ENCODE measurements around the gene MAPKAPK2.

DNA sequence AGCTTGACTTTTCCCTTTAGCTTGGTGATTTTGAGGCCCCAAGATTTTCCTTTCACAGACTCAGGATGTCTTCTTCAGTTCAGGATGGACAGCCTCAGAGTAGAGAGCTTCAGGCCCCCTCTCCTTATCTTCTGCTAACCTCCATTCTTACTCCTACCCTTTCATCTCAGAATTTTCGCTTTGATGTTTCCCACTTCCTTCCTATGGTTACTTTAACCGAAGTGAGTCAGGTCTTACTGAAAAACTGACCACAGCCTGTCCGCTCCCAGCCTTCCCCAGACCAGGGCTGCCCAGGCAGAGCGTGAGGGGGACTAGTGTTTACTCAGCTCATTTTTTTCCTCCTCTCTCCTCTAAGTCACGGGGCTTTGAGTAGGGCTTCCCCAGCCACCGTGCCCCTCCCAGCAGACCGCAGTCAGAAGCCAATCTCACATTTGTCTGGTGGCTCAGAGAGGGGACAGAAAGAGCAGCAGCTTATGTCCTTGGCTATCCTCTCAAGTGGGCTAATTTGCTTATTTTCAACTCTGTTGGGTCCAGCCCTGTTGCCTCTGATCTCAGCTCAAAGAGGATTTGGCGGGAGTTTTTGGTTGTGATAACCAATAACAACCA lies 81.6 kb downstream of the MAPKAPK2 start:
- TF ChIP-seq, protein P1, sequence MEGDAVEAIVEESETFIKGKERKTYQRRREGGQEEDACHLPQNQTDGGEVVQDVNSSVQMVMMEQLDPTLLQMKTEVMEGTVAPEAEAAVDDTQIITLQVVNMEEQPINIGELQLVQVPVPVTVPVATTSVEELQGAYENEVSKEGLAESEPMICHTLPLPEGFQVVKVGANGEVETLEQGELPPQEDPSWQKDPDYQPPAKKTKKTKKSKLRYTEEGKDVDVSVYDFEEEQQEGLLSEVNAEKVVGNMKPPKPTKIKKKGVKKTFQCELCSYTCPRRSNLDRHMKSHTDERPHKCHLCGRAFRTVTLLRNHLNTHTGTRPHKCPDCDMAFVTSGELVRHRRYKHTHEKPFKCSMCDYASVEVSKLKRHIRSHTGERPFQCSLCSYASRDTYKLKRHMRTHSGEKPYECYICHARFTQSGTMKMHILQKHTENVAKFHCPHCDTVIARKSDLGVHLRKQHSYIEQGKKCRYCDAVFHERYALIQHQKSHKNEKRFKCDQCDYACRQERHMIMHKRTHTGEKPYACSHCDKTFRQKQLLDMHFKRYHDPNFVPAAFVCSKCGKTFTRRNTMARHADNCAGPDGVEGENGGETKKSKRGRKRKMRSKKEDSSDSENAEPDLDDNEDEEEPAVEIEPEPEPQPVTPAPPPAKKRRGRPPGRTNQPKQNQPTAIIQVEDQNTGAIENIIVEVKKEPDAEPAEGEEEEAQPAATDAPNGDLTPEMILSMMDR (IDR thresholded peaks at IDR 0.05) = no peak
- TF ChIP-seq, protein P2, sequence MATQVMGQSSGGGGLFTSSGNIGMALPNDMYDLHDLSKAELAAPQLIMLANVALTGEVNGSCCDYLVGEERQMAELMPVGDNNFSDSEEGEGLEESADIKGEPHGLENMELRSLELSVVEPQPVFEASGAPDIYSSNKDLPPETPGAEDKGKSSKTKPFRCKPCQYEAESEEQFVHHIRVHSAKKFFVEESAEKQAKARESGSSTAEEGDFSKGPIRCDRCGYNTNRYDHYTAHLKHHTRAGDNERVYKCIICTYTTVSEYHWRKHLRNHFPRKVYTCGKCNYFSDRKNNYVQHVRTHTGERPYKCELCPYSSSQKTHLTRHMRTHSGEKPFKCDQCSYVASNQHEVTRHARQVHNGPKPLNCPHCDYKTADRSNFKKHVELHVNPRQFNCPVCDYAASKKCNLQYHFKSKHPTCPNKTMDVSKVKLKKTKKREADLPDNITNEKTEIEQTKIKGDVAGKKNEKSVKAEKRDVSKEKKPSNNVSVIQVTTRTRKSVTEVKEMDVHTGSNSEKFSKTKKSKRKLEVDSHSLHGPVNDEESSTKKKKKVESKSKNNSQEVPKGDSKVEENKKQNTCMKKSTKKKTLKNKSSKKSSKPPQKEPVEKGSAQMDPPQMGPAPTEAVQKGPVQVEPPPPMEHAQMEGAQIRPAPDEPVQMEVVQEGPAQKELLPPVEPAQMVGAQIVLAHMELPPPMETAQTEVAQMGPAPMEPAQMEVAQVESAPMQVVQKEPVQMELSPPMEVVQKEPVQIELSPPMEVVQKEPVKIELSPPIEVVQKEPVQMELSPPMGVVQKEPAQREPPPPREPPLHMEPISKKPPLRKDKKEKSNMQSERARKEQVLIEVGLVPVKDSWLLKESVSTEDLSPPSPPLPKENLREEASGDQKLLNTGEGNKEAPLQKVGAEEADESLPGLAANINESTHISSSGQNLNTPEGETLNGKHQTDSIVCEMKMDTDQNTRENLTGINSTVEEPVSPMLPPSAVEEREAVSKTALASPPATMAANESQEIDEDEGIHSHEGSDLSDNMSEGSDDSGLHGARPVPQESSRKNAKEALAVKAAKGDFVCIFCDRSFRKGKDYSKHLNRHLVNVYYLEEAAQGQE (IDR thresholded peaks at IDR 0.05; ENCODE audit: insufficient read depth in 1 of 2, low read depth in 2 of 2, low read length in 1 of 2) = no peak
